Stomach (tissue), 9 donors: ENCODE results near the gene SPI1. TPM values are rescaled to one million over a fixed set of nuclear protein-coding genes. Genes with fewer than 3 reads are reported as not detected.
A peak's percentile ranks its signal among the peaks of the same experiment; 100 is the strongest.

Experiments
- DNase-seq, 2 donors: peaks; one replicate each; pipeline versions ENCODE4 v3.0.0 to v3.0.0-alpha.2; 2013 to 2019
- H3K27ac ChIP-seq, 5 donors: fragments of 200-600 bp in 4 of 5; sonication (generic) in 4 of 5; one replicate each; pipeline ENCODE4 v1.5.1; 2013 to 2019; ENCODE audit warnings: mild to moderate bottlenecking in 1 of 5, moderate library complexity in 1 of 5
- H3K27me3 ChIP-seq, 3 donors: fragments of 200-600 bp; sonication (generic); one replicate each; pipeline ENCODE4 v1.5.1; 2017 to 2019; ENCODE audit warnings: mixed run types in 1 of 3
- H3K36me3 ChIP-seq, 4 donors: fragments of 200-600 bp; sonication (generic); 1 replicate in 3 of 4; 2 replicates in 1 of 4; pipeline ENCODE4 v1.5.1; 2016 to 2019
- H3K4me1 ChIP-seq, 4 donors: fragments of 200-600 bp; sonication (generic); one replicate each; pipeline ENCODE4 v1.5.1; 2016 to 2019
- H3K4me3 ChIP-seq, 4 donors: fragments of 200-600 bp; sonication (generic) in 3 of 4; one replicate each; pipeline ENCODE4 v1.5.1; 2016 to 2019; ENCODE audit warnings: mild to moderate bottlenecking in 1 of 4
- H3K9me3 ChIP-seq, 4 donors: fragments of 200-600 bp; sonication (generic); one replicate each; pipeline ENCODE4 v1.5.1; 2016 to 2019
- CTCF ChIP-seq, 7 experiments: fragments of 450-650 bp in 4 of 7; fragments of 200-600 bp in 3 of 7; sonication (generic) in 3 of 7; IDR thresholded peaks; one replicate each; pipeline ENCODE4 v1.5.1; 2016 to 2019; ENCODE audit warnings: antibody characterized with exemption in 7 of 7, control low read depth in 2 of 7, mild to moderate bottlenecking in 1 of 7
- EP300 ChIP-seq: sonication (generic); formaldehyde crosslinking; IDR thresholded peaks from one replicate; pipeline ENCODE4 v1.6.1; 2017; ENCODE audit warnings: antibody characterized with exemption
- POLR2A ChIP-seq, 4 donors: fragments of 450-650 bp; IDR thresholded peaks; one replicate each; pipeline ENCODE4 v1.6.1; 2016; ENCODE audit warnings: antibody characterized with exemption in 4 of 4, control low read depth in 2 of 4, mild to moderate bottlenecking in 1 of 4, moderate library complexity in 1 of 4
- POLR2AphosphoS5 ChIP-seq, 3 donors: sonication (generic); formaldehyde crosslinking; IDR thresholded peaks; one replicate each; pipeline ENCODE4 v1.6.1; 2016; ENCODE audit warnings: antibody characterized with exemption in 3 of 3
- WGBS, 5 donors: extraction: QIAGEN DNeasy Blood & Tissue Kit in 3 of 5; methylation state at CpG; one replicate each; pipeline versions ENCODE4 v1.1.5 to v1.1.7; 2013 to 2018; 5-methylcytosine and 5-hydroxymethylcytosine counted together
- intact Hi-C: fragments of 100-400 bp; cut with DNase I; formaldehyde crosslinking; loops from one replicate; pipeline ENCODE4 v1.15.1; 2023; ENCODE audit warnings: low total_unique reads
- polyA plus RNA-seq, 3 donors: library from polyadenylated mRNA; stranded (reverse); fragments of 200-250 nt; gene quantifications; one replicate each; pipeline ENCODE4 v1.2.3, GENCODE V29; 2013
- total RNA-seq, 5 donors: library from RNA; depleted of rRNA; stranded (reverse); fragments of >200 nt; gene quantifications; one replicate each; pipeline versions ENCODE4 v1.1.0 to v1.2.3, GENCODE V29; 2014 to 2016
- donor health status: healthy with polysubstance abuse.
- donor health status: Bipolar disorder and iron deficiency.
- donor health status: healthy.

SPI1 gene
- total and polyA plus RNA-seq, 8 donors, result 2.6 to 24.3 (median 8.2) TPM

- 71 to 88% (median 82%) methylated on average over 2 of the region's 2 CpGs for WGBS, 5 donors
- intact Hi-C loops, result loop anchor here (10.0 kb wide), 1 partner anchor 65 kb away; the partner anchor contains the start of gene RAPSN
- no peaks in the 10 kb centered on the region for H3K9me3 ChIP-seq
- peaks cover 0 to 4% (median 0%) of the 10 kb centered on the region in 4 donors for H3K36me3 ChIP-seq
- peaks cover 0 to 8% (median 0%) of the 10 kb centered on the region in 4 donors for H3K4me1 ChIP-seq
- no peak for DNase-seq
- H3K27ac ChIP-seq, result peak overlapping the region in 1 of 5 donors; percentile 87
- TF ChIP-seq POLR2AphosphoS5 (IDR thresholded peaks at IDR 0.05) (no peak), POLR2A (IDR thresholded peaks at IDR 0.05) (no peak), CTCF (IDR thresholded peaks at IDR 0.05) (no peak), EP300 (no peak)
- no peaks in the 10 kb centered on the region for H3K27me3 ChIP-seq
- no peak overlapping the region for H3K4me3 ChIP-seq
Measured at GRCh38 chr11:47379317-47379716, 970 bp upstream of the SPI1 start.

GRCh38 chr11:47378836-47379170, 456 bp upstream of the SPI1 start:
- Histone ChIP-seq H3K4me3 (no peak overlapping the region), H3K36me3 (peaks cover 0 to 4% (median 0%) of the 10 kb centered on the region in 4 donors), H3K27me3 (no peaks in the 10 kb centered on the region), H3K27ac (peak overlapping the region; percentile 9 to 87 (median 77)), H3K9me3 (no peaks in the 10 kb centered on the region), H3K4me1 (peaks cover 0 to 13% (median 0%) of the 10 kb centered on the region in 4 donors)
- intact Hi-C loops, result loop anchor here (10.0 kb wide), 1 partner anchor 66 kb away; the partner anchor contains the start of gene RAPSN
- DNase-seq, result no peak
- no peak for TF ChIP-seq CTCF (IDR thresholded peaks at IDR 0.05)

- Histone ChIP-seq H3K36me3 (peaks cover 0 to 10% (median 0%) of the 10 kb centered on the region in 4 donors), H3K4me3 (peak overlapping the region; percentile 14 to 41 (median 36)), H3K27ac (peak overlapping the region; percentile 19 to 87 (median 77)), H3K9me3 (no peaks in the 10 kb centered on the region), H3K27me3 (no peaks in the 10 kb centered on the region), H3K4me1 (peaks cover 0 to 16% (median 0%) of the 10 kb centered on the region in 4 donors)
- WGBS, 5 donors, result 66 to 76% (median 71%) methylated on average over 5 of the region's 5 CpGs
- TF ChIP-seq CTCF (IDR thresholded peaks at IDR 0.05) (no peak), POLR2AphosphoS5 (IDR thresholded peaks at IDR 0.05) (no peak), POLR2A (IDR thresholded peaks at IDR 0.05) (no peak), EP300 (no peak)
- peak in 1 of 2 donors; percentile 11 for DNase-seq
- intact Hi-C loops, result loop anchor here (10.0 kb wide), 1 partner anchor 67 kb away; the partner anchor contains the start of gene RAPSN
Measured at GRCh38 chr11:47377571-47378009, 757 bp downstream of the SPI1 start.

- H3K27me3 ChIP-seq, result no peaks in the 10 kb centered on the region
- intact Hi-C loops, result loop anchor here (10.0 kb wide), 1 partner anchor 68 kb away; the partner anchor contains the start of gene RAPSN
- H3K9me3 ChIP-seq, result no peaks in the 10 kb centered on the region
- no peak for DNase-seq
- peak overlapping the region; percentile 14 to 41 (median 36) for H3K4me3 ChIP-seq
- WGBS, 5 donors, result 52 to 67% (median 60%) methylated on average over 9 to 14 of the region's 14 CpGs
- TF ChIP-seq EP300, result no peak
- TF ChIP-seq CTCF (IDR thresholded peaks at IDR 0.05), result no peak
- no peak for TF ChIP-seq POLR2AphosphoS5 (IDR thresholded peaks at IDR 0.05)
- no peak for TF ChIP-seq POLR2A (IDR thresholded peaks at IDR 0.05)
- peak overlapping the region in 4 of 5 donors; percentile 51 to 87 (median 81) for H3K27ac ChIP-seq
- peaks cover 0 to 16% (median 0%) of the 10 kb centered on the region in 4 donors for H3K4me1 ChIP-seq
- H3K36me3 ChIP-seq, result peaks cover 0 to 15% (median 0%) of the 10 kb centered on the region in 4 donors
Measured at GRCh38 chr11:47376525-47377371, 1.6 kb downstream of the SPI1 start.
